ENCODE data around the gene FOXK2.

The FOXK2 gene

GRCh38 chr17:82644148-82644547, 124.6 kb downstream of the FOXK2 start:
- DNase-seq (ENCODE audit: low read depth): no peak

GRCh38 chr17:82645516-82645915, 126.0 kb downstream of the FOXK2 start:
- DNase-seq (ENCODE audit: low read depth): no peak

GRCh38 chr17:82647593-82648164, 128.1 kb downstream of the FOXK2 start:
- DNase-seq (ENCODE audit: low read depth): peak; percentile 23

GRCh38 chr17:82648165-82648668, 128.7 kb downstream of the FOXK2 start, which contains the start of gene WDR45B:
Gene WDR45B, minus strand, starts transcription at chr17:82648444. Its CDS starts 104 bp downstream, at chr17:82648340.
- DNase-seq (ENCODE audit: low read depth): peak; percentile 68

- no peak for DNase-seq (ENCODE audit: low read depth)
These were observed 129.3 kb downstream of the FOXK2 start for GRCh38 chr17:82648742-82649331.

GRCh38 chr17:82649501-82650261, 130.1 kb downstream of the FOXK2 start:
- no peak for DNase-seq (ENCODE audit: low read depth)

- DNase-seq (ENCODE audit: low read depth): no peak
These were observed 131.2 kb downstream of the FOXK2 start for GRCh38 chr17:82650723-82651122.

GRCh38 chr17:82653651-82654528, 134.4 kb downstream of the FOXK2 start:
- DNase-seq (ENCODE audit: low read depth): no peak

Data from stimulated activated CD8-positive, alpha-beta memory T cell treated with anti-CD3 and anti-CD28 coated beads, Interleukin-12 subunit alpha, Interleukin-12 subunit beta, amount 100 ng/mL, for 1 hour (primary cell).